Tibial nerve (tissue), 4 donors: Measurements from ENCODE around the gene SOX5. TPM values are rescaled to one million over a fixed set of nuclear protein-coding genes. Genes with fewer than 3 reads are reported as not detected.

ENCODE experiments used
- DNase-seq, 2 donors: peaks; one replicate each; pipeline ENCODE4 v3.0.0-alpha.2; 2019; ENCODE audit warnings: low spot score in 2 of 2
- H3K27ac ChIP-seq, 4 donors: fragments of 200-600 bp; sonication (generic) in 3 of 4; one replicate each; pipeline ENCODE4 v1.5.1; 2017 to 2019; ENCODE audit warnings: mild to moderate bottlenecking in 1 of 4
- H3K27me3 ChIP-seq, 2 donors: fragments of 200-600 bp; sonication (generic) in 1 of 2; one replicate each; pipeline versions ENCODE4 v1.5.1 to v1.6.0; 2017 to 2019
- H3K36me3 ChIP-seq, 3 donors: fragments of 200-600 bp; sonication (generic); one replicate each; pipeline ENCODE4 v1.5.1; 2018 to 2019
- H3K4me1 ChIP-seq, 4 donors: fragments of 200-600 bp; sonication (generic) in 3 of 4; one replicate each; pipeline ENCODE4 v1.5.1; 2017 to 2019
- H3K4me3 ChIP-seq, 4 donors: fragments of 200-600 bp; sonication (generic) in 3 of 4; one replicate each; pipeline ENCODE4 v1.5.1; 2017 to 2019; ENCODE audit warnings: mild to moderate bottlenecking in 1 of 4, moderate library complexity in 1 of 4
- H3K9me3 ChIP-seq, 4 donors: fragments of 200-600 bp; sonication (generic) in 3 of 4; one replicate each; pipeline ENCODE4 v1.5.1; 2017 to 2019
- CTCF ChIP-seq, 5 experiments: fragments of 200-600 bp in 3 of 5; fragments of 450-650 bp in 2 of 5; sonication (generic) in 3 of 5; IDR thresholded peaks; one replicate each; pipeline ENCODE4 v1.5.1; 2016 to 2019; ENCODE audit warnings: antibody characterized with exemption in 5 of 5, mild to moderate bottlenecking in 3 of 5, moderate library complexity in 2 of 5
- EP300 ChIP-seq, 2 donors: sonication (generic); formaldehyde crosslinking; IDR thresholded peaks; one replicate each; pipeline ENCODE4 v1.6.1; 2017; ENCODE audit warnings: antibody characterized with exemption in 2 of 2, mild to moderate bottlenecking in 1 of 2
- POLR2A ChIP-seq, 2 donors: fragments of 450-650 bp; IDR thresholded peaks; one replicate each; pipeline ENCODE4 v1.6.1; 2017; ENCODE audit warnings: antibody characterized with exemption in 2 of 2, mild to moderate bottlenecking in 2 of 2, moderate library complexity in 2 of 2
- WGBS, 2 donors: methylation state at CpG; one replicate each; pipeline ENCODE4 v1.1.5; 2018; 5-methylcytosine and 5-hydroxymethylcytosine counted together
- total RNA-seq, 4 donors: library from RNA; depleted of rRNA; stranded (reverse); fragments of >200 nt; gene quantifications; one replicate each; pipeline ENCODE4 v1.1.0, GENCODE V29; 2016

SOX5 gene
- total RNA-seq, 4 donors from 2014 or later = 24.0 to 53.8 (median 38.6) TPM

GRCh38 chr12:23898121-23898520 is 51.3 kb downstream of the SOX5 start:
- Histone ChIP-seq H3K27ac (no peak overlapping the region), H3K9me3 (peaks cover 0 to 12% (median 0%) of the 10 kb centered on the region in 4 donors), H3K4me3 (no peak overlapping the region), H3K4me1 (peaks cover 0 to 9% (median 0%) of the 10 kb centered on the region in 4 donors), H3K36me3 (peaks cover 0 to 16% (median 0%) of the 10 kb centered on the region in 3 donors), H3K27me3 (no peaks in the 10 kb centered on the region)
- WGBS, 2 donors = 43 to 56% methylated on average over 1 of the region's 1 CpG
- DNase-seq = no peak
- TF ChIP-seq EP300 (IDR thresholded peaks at IDR 0.05) (no peak), CTCF (IDR thresholded peaks at IDR 0.05) (no peak), POLR2A (IDR thresholded peaks at IDR 0.05) (no peak)

GRCh38 chr12:23895792-23896218 is 53.7 kb downstream of the SOX5 start:
- H3K36me3 ChIP-seq = peaks cover 0 to 19% (median 0%) of the 10 kb centered on the region in 3 donors
- H3K4me3 ChIP-seq = peak overlapping the region in 1 of 4 donors; percentile 3
- DNase-seq = no peak
- H3K27me3 ChIP-seq = no peaks in the 10 kb centered on the region
- peak overlapping the region in 2 of 4 donors; percentile 65 to 75 for H3K27ac ChIP-seq
- TF ChIP-seq EP300 (IDR thresholded peaks at IDR 0.05) (peak in 1 of 2 donors; percentile 70), CTCF (IDR thresholded peaks at IDR 0.05) (no peak)
- peaks cover 0 to 9% (median 0%) of the 10 kb centered on the region in 4 donors for H3K4me1 ChIP-seq
- 27 to 30% methylated on average over 5 of the region's 5 CpGs for WGBS, 2 donors
- peaks cover 0 to 5% (median 0%) of the 10 kb centered on the region in 4 donors for H3K9me3 ChIP-seq

- Histone ChIP-seq H3K9me3 (no peaks in the 10 kb centered on the region), H3K36me3 (peaks cover 0 to 18% (median 0%) of the 10 kb centered on the region in 3 donors), H3K4me1 (peaks cover 0 to 10% (median 0%) of the 10 kb centered on the region in 4 donors), H3K4me3 (no peak overlapping the region), H3K27ac (no peak overlapping the region), H3K27me3 (no peaks in the 10 kb centered on the region)
- no peak for TF ChIP-seq POLR2A (IDR thresholded peaks at IDR 0.05)
- no peak for TF ChIP-seq EP300 (IDR thresholded peaks at IDR 0.05)
- TF ChIP-seq CTCF (IDR thresholded peaks at IDR 0.05) = no peak
- DNase-seq = no peak
- 96 to 98% methylated on average over 1 of the region's 1 CpG for WGBS, 2 donors
Measured at GRCh38 chr12:23893611-23894010, 55.9 kb downstream of the SOX5 start.

GRCh38 chr12:23891115-23891514 is 58.4 kb downstream of the SOX5 start:
- TF ChIP-seq CTCF (IDR thresholded peaks at IDR 0.05) = no peak
- no peak for TF ChIP-seq POLR2A (IDR thresholded peaks at IDR 0.05)
- no peak for TF ChIP-seq EP300 (IDR thresholded peaks at IDR 0.05)
- DNase-seq = no peak
- Histone ChIP-seq H3K36me3 (peaks cover 0 to 18% (median 0%) of the 10 kb centered on the region in 3 donors), H3K27me3 (no peaks in the 10 kb centered on the region), H3K27ac (no peak overlapping the region), H3K4me3 (no peak overlapping the region), H3K9me3 (no peaks in the 10 kb centered on the region), H3K4me1 (peaks cover 0 to 21% (median 0%) of the 10 kb centered on the region in 4 donors)
- WGBS, 2 donors = 72 to 81% methylated on average over 3 of the region's 3 CpGs

- H3K36me3 ChIP-seq = peaks cover 0 to 16% (median 0%) of the 10 kb centered on the region in 3 donors
- H3K4me3 ChIP-seq = no peak overlapping the region
- H3K9me3 ChIP-seq = no peaks in the 10 kb centered on the region
- peaks cover 0 to 23% (median 0%) of the 10 kb centered on the region in 4 donors for H3K4me1 ChIP-seq
- no peak for DNase-seq
- whole genome bisulfite sequencing, 2 donors = 74 to 75% methylated on average over 4 of the region's 4 CpGs
- TF ChIP-seq EP300 (IDR thresholded peaks at IDR 0.05) (no peak), POLR2A (IDR thresholded peaks at IDR 0.05) (no peak), CTCF (IDR thresholded peaks at IDR 0.05) (no peak)
- H3K27ac ChIP-seq = no peak overlapping the region
- no peaks in the 10 kb centered on the region for H3K27me3 ChIP-seq
Measured at GRCh38 chr12:23889069-23889440, 60.4 kb downstream of the SOX5 start.
